ENCODE measurements around the gene JAKMIP2. TPM values are rescaled to one million over a fixed set of nuclear protein-coding genes. Genes with fewer than 3 reads are reported as not detected.
A peak's percentile ranks its signal among the peaks of the same experiment; 100 is the strongest.

JAKMIP2 gene
- total RNA-seq, 1 experiment from 2014 or later, result 10.9 TPM

DNA sequence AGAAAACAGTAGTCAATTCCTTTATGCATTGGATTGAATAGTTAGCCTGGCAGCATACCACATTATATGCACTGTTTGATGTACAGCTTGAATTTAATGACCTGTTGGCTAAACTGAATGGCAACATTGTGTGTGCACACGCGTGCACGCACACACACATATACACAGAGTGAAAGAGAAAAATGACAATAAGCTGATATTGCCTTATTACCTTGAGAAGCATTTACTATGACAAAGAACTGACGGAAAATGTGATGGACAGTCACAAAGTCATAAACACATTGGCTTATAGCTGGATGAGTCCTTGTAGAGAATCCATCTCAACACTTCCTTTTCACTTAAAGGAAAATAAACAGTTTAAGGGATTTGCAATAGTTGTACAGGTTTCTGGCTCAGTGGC lies 15.5 kb downstream of the JAKMIP2 start:
- ChIA-PET CTCF (interaction anchor here (2.0 kb wide), 1 partner anchor 56 kb away, joined by 6 read pairs; no protein-coding TSS in a partner anchor), POLR2A (no interaction called here)
- DNase-seq (ENCODE audit: low spot score), result no peak
- Mint-ChIP-seq H3K36me3 (no peaks in the 10 kb centered on the region), H3K9me3 (no peaks in the 10 kb centered on the region), H3K27ac (no peak overlapping the region), H3K4me3 (no peak overlapping the region), H3K27me3 (ENCODE audit: low read depth) (no peaks in the 10 kb centered on the region), H3K4me1 (peaks cover 19% of the 10 kb centered on the region)
- TF ChIP-seq JUN (CRISPR knock-in tag; IDR thresholded peaks at IDR 0.05) (no peak), TCF7 (CRISPR knock-in tag; IDR thresholded peaks at IDR 0.05; ENCODE audit: low read depth) (no peak), ZNF423 (CRISPR knock-in tag; IDR thresholded peaks at IDR 0.05) (no peak), ATF1 (CRISPR knock-in tag; IDR thresholded peaks at IDR 0.05) (no peak), ZNF396 (CRISPR knock-in tag; IDR thresholded peaks at IDR 0.05; ENCODE audit: borderline replicate concordance) (no peak)
- TF ChIP-seq, protein P1, sequence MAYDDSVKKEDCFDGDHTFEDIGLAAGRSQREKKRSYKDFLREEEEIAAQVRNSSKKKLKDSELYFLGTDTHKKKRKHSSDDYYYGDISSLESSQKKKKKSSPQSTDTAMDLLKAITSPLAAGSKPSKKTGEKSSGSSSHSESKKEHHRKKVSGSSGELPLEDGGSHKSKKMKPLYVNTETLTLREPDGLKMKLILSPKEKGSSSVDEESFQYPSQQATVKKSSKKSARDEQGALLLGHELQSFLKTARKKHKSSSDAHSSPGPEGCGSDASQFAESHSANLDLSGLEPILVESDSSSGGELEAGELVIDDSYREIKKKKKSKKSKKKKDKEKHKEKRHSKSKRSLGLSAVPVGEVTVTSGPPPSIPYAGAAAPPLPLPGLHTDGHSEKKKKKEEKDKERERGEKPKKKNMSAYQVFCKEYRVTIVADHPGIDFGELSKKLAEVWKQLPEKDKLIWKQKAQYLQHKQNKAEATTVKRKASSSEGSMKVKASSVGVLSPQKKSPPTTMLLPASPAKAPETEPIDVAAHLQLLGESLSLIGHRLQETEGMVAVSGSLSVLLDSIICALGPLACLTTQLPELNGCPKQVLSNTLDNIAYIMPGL (CRISPR knock-in tag; IDR thresholded peaks at IDR 0.05), result no peak
- ATAC-seq, result no peak

DNA sequence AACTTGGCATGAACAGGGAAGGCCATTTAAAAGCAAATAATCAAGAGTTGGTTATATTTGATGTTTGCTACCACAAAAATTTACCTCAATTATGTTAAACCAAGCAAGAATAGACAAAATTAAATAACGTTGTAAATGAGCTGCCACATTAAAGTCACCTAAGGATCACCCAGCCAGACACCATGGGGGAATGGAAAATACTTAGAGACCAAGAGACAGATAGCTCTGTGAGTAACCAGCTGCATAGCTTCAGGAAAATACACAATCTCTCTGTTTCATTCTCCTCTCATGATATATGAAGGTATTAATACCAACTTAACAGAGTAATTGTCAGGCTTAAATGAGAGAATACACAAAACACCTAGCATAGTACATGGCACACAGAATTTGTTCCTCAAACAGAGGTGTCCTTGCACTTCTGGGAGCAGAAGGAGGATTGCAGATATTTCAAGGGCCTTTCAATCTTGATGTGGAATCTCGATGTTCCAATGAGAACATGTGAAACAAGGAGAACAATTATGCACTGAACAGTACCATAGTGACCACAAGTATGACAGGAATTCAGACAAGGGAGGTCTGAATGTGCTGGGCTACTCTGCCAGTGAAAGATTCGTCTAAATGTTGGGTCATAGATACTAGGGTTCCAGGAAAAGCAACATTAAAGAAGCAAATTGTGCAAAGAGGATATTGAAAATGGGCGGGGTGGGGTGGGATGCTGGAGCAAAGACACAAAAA lies 18.6 kb downstream of the JAKMIP2 start:
- CTCF ChIA-PET, result interaction anchor here (0.8 to 1.1 kb wide), 2 partner anchors 11 to 12 kb away, joined by 3 read pairs; no protein-coding TSS in a partner anchor
- peaks cover 1% of the 10 kb centered on the region; the same call in 1 of the 2 replicates for H3K9me3 Mint-ChIP-seq
- H3K27me3 Mint-ChIP-seq (ENCODE audit: low read depth), result no peaks in the 10 kb centered on the region
- H3K27ac Mint-ChIP-seq, result peak overlapping the region; percentile 0
- H3K4me3 Mint-ChIP-seq, result no peak overlapping the region
- H3K36me3 Mint-ChIP-seq, result no peaks in the 10 kb centered on the region
- no peak for ATAC-seq
- POLR2A ChIA-PET, result no interaction called here
- peaks cover 19% of the 10 kb centered on the region for H3K4me1 Mint-ChIP-seq
- DNase-seq (ENCODE audit: low spot score), result no peak
- TF ChIP-seq, protein P2, sequence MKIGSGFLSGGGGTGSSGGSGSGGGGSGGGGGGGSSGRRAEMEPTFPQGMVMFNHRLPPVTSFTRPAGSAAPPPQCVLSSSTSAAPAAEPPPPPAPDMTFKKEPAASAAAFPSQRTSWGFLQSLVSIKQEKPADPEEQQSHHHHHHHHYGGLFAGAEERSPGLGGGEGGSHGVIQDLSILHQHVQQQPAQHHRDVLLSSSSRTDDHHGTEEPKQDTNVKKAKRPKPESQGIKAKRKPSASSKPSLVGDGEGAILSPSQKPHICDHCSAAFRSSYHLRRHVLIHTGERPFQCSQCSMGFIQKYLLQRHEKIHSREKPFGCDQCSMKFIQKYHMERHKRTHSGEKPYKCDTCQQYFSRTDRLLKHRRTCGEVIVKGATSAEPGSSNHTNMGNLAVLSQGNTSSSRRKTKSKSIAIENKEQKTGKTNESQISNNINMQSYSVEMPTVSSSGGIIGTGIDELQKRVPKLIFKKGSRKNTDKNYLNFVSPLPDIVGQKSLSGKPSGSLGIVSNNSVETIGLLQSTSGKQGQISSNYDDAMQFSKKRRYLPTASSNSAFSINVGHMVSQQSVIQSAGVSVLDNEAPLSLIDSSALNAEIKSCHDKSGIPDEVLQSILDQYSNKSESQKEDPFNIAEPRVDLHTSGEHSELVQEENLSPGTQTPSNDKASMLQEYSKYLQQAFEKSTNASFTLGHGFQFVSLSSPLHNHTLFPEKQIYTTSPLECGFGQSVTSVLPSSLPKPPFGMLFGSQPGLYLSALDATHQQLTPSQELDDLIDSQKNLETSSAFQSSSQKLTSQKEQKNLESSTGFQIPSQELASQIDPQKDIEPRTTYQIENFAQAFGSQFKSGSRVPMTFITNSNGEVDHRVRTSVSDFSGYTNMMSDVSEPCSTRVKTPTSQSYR (CRISPR knock-in tag; IDR thresholded peaks at IDR 0.05), result no peak
- TF ChIP-seq, protein P3, sequence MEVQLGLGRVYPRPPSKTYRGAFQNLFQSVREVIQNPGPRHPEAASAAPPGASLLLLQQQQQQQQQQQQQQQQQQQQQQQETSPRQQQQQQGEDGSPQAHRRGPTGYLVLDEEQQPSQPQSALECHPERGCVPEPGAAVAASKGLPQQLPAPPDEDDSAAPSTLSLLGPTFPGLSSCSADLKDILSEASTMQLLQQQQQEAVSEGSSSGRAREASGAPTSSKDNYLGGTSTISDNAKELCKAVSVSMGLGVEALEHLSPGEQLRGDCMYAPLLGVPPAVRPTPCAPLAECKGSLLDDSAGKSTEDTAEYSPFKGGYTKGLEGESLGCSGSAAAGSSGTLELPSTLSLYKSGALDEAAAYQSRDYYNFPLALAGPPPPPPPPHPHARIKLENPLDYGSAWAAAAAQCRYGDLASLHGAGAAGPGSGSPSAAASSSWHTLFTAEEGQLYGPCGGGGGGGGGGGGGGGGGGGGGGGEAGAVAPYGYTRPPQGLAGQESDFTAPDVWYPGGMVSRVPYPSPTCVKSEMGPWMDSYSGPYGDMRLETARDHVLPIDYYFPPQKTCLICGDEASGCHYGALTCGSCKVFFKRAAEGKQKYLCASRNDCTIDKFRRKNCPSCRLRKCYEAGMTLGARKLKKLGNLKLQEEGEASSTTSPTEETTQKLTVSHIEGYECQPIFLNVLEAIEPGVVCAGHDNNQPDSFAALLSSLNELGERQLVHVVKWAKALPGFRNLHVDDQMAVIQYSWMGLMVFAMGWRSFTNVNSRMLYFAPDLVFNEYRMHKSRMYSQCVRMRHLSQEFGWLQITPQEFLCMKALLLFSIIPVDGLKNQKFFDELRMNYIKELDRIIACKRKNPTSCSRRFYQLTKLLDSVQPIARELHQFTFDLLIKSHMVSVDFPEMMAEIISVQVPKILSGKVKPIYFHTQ (CRISPR knock-in tag; IDR thresholded peaks at IDR 0.05), result no peak
- TF ChIP-seq, protein P4, sequence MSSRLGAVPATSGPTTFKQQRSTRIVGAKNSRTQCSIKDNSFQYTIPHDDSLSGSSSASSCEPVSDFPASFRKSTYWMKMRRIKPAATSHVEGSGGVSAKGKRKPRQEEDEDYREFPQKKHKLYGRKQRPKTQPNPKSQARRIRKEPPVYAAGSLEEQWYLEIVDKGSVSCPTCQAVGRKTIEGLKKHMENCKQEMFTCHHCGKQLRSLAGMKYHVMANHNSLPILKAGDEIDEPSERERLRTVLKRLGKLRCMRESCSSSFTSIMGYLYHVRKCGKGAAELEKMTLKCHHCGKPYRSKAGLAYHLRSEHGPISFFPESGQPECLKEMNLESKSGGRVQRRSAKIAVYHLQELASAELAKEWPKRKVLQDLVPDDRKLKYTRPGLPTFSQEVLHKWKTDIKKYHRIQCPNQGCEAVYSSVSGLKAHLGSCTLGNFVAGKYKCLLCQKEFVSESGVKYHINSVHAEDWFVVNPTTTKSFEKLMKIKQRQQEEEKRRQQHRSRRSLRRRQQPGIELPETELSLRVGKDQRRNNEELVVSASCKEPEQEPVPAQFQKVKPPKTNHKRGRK (CRISPR knock-in tag; IDR thresholded peaks at IDR 0.05; ENCODE audit: borderline replicate concordance), result no peak
- no peak for TF ChIP-seq KAT7 (CRISPR knock-in tag; IDR thresholded peaks at IDR 0.05; ENCODE audit: borderline replicate concordance)
- TF ChIP-seq, protein P5, sequence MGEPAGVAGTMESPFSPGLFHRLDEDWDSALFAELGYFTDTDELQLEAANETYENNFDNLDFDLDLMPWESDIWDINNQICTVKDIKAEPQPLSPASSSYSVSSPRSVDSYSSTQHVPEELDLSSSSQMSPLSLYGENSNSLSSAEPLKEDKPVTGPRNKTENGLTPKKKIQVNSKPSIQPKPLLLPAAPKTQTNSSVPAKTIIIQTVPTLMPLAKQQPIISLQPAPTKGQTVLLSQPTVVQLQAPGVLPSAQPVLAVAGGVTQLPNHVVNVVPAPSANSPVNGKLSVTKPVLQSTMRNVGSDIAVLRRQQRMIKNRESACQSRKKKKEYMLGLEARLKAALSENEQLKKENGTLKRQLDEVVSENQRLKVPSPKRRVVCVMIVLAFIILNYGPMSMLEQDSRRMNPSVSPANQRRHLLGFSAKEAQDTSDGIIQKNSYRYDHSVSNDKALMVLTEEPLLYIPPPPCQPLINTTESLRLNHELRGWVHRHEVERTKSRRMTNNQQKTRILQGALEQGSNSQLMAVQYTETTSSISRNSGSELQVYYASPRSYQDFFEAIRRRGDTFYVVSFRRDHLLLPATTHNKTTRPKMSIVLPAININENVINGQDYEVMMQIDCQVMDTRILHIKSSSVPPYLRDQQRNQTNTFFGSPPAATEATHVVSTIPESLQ (CRISPR knock-in tag; IDR thresholded peaks at IDR 0.05), result no peak
- TF ChIP-seq TP53 (CRISPR knock-in tag; IDR thresholded peaks at IDR 0.05), result no peak
- TF ChIP-seq SOX15 (CRISPR knock-in tag; IDR thresholded peaks at IDR 0.05), result no peak
- TF ChIP-seq, protein P6, sequence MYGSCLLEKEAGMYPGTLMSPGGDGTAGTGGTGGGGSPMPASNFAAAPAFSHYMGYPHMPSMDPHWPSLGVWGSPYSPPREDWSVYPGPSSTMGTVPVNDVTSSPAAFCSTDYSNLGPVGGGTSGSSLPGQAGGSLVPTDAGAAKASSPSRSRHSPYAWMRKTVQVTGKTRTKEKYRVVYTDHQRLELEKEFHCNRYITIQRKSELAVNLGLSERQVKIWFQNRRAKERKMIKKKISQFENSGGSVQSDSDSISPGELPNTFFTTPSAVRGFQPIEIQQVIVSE (CRISPR knock-in tag; IDR thresholded peaks at IDR 0.05; ENCODE audit: borderline replicate concordance), result no peak
- no peak for TF ChIP-seq ZNF219 (CRISPR knock-in tag; IDR thresholded peaks at IDR 0.05; ENCODE audit: borderline replicate concordance)
- TF ChIP-seq RELA (CRISPR knock-in tag; IDR thresholded peaks at IDR 0.05; ENCODE audit: borderline replicate concordance), result no peak
- no peak for TF ChIP-seq ETV6 (CRISPR knock-in tag; IDR thresholded peaks at IDR 0.05)
- TF ChIP-seq, protein P7, sequence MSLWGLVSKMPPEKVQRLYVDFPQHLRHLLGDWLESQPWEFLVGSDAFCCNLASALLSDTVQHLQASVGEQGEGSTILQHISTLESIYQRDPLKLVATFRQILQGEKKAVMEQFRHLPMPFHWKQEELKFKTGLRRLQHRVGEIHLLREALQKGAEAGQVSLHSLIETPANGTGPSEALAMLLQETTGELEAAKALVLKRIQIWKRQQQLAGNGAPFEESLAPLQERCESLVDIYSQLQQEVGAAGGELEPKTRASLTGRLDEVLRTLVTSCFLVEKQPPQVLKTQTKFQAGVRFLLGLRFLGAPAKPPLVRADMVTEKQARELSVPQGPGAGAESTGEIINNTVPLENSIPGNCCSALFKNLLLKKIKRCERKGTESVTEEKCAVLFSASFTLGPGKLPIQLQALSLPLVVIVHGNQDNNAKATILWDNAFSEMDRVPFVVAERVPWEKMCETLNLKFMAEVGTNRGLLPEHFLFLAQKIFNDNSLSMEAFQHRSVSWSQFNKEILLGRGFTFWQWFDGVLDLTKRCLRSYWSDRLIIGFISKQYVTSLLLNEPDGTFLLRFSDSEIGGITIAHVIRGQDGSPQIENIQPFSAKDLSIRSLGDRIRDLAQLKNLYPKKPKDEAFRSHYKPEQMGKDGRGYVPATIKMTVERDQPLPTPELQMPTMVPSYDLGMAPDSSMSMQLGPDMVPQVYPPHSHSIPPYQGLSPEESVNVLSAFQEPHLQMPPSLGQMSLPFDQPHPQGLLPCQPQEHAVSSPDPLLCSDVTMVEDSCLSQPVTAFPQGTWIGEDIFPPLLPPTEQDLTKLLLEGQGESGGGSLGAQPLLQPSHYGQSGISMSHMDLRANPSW (CRISPR knock-in tag; conservative IDR thresholded peaks at IDR 0.05; ENCODE audit: low read depth), result no peak
- TF ChIP-seq MXD4 (CRISPR knock-in tag; IDR thresholded peaks at IDR 0.05; ENCODE audit: borderline replicate concordance), result no peak
- no peak for TF ChIP-seq GTF2I (CRISPR knock-in tag; conservative IDR thresholded peaks at IDR 0.05)
